GM13977 (cell line): ENCODE data around the gene USPL1.
"Not testable (repeated sequence)": the region's sequence is repeated elsewhere in the genome, so short reads cannot be mapped to it uniquely, and the experiment has no call there.

ENCODE experiments used
- DNase-seq: peaks from one replicate; pipeline ENCODE4 v3.0.0; 2012; ENCODE audit warnings: low spot score
- in situ Hi-C: fragments of 300-500 bp; cut with MboI; formaldehyde crosslinking; loops from one replicate; pipeline ENCODE4 v1.12.0; 2022; ENCODE audit warnings: low sequenced_read_pairs, low pct_unique_long_range_greater_than_20kb, mixed read lengths, inconsistent platforms; ENCODE audit not compliant: unreplicated experiment
- TF ChIP-seq, protein P1 (sequence below): IDR thresholded peaks from 2 replicates; pipeline ENCODE4 v1.5.1; 2012; ENCODE audit warnings: mild to moderate bottlenecking, control low read depth; ENCODE audit not compliant: insufficient read depth; ENCODE audit errors: extremely low read depth, missing control alignments

Gene USPL1

DNA sequence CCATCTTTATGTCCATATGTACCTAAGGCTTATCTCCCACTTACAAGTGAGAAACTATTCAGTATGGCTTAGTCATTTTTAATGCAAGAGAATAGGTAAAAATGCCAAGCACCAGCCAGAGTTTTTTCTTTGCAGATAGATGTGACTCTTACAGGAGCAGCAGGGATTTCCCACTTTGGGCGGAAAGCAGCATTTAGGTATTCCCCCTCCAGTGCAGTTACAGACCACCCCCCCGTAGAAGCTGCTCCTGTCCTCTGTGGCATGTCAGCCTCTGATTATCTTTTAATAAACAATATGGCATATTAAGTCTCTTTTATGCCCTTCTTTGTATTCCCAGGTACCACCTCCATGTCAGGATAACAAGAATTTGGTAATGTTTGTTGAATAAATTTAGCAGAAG lies 24.7 kb upstream of the USPL1 start:
- DNase-seq = peak; percentile 37
- in situ Hi-C loops = no loop called here
- TF ChIP-seq, protein P1, sequence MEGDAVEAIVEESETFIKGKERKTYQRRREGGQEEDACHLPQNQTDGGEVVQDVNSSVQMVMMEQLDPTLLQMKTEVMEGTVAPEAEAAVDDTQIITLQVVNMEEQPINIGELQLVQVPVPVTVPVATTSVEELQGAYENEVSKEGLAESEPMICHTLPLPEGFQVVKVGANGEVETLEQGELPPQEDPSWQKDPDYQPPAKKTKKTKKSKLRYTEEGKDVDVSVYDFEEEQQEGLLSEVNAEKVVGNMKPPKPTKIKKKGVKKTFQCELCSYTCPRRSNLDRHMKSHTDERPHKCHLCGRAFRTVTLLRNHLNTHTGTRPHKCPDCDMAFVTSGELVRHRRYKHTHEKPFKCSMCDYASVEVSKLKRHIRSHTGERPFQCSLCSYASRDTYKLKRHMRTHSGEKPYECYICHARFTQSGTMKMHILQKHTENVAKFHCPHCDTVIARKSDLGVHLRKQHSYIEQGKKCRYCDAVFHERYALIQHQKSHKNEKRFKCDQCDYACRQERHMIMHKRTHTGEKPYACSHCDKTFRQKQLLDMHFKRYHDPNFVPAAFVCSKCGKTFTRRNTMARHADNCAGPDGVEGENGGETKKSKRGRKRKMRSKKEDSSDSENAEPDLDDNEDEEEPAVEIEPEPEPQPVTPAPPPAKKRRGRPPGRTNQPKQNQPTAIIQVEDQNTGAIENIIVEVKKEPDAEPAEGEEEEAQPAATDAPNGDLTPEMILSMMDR = no peak

DNA sequence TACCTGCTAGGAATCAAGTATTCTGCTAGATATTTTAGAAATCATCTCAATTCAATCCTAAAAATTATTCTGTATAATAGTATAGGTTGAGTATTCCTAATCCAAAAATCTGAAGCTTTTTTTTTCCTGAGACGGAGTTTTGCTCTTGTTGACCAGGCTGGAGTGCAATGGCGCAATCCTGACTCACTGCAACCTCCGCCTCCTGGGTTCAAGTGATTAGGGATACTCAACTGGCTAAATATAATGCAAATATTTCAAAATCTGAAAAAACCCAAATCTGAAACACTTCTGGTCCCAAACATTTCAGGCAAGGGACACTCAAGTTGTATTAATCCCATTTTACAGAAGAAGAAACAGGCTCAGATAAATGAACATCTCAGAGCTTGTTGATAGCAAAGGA lies 17.2 kb upstream of the USPL1 start:
- TF ChIP-seq, protein P1 = no peak
- in situ Hi-C loops = no loop called here

DNA sequence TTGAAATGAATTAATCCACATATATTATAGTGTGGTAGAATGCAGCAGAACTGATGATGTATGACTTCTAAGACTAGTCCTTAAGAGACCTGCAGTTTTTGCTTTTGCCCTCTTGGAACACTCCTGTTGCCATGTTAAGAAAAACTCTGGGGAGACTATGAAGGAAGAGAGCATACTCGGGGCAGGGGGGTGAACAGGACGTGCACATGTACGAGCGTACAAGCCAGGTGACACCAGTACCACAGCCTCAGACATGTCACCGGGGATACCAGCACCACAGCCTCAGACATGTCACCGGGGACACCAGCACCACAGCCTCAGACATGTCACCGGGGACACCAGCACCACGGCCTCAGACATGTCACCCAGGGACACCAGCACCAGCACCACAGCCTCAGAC lies 15.9 kb upstream of the USPL1 start:
- DNase-seq = no peak
- in situ Hi-C loops = no loop called here
- TF ChIP-seq, protein P1 = no peak

More for the DNA sequence above, 17.2 kb upstream of the USPL1 start:
- no peak for DNase-seq

DNA sequence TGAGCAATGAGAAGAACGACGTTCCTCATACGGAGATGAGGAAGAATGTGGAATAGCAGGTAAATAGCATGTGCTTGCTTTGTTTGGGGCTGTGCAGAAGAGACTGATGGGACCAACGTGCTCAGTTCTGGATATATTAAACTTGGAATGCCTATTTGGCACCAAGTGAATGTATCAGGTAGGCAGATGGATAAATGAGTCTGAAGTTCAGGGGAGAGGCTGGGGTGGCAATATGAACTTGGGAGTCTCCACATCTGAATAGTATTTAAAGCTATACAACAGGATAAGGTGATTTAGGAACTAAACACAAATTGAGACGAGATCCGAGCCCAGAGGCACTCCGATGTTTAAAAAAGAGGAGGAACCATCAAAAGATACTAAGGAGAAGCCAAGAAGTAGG lies 12.7 kb upstream of the USPL1 start:
- TF ChIP-seq, protein P1 = no peak
- in situ Hi-C loops = no loop called here
- DNase-seq = no peak

DNA sequence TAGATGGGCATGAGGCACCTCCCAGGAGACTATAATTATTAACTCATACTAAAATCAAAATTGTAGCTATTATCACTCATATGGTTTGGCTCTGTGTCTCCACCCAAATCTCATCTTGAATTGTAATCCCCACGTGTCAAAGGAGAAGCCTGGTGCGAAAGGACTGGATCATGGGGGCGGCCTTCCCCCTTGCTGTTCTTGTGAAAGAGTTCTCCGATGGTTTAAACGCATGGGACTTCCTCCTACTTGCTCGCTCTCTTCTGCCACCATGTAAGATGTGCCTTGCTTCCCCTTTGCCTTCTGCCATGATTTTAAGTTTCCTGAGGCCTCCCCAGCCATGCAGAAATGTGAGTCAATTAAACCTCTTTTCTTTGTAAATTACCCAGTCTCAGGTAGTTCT lies 10.5 kb upstream of the USPL1 start:
- DNase-seq, in situ Hi-C loops: not testable (repeated sequence)

DNA sequence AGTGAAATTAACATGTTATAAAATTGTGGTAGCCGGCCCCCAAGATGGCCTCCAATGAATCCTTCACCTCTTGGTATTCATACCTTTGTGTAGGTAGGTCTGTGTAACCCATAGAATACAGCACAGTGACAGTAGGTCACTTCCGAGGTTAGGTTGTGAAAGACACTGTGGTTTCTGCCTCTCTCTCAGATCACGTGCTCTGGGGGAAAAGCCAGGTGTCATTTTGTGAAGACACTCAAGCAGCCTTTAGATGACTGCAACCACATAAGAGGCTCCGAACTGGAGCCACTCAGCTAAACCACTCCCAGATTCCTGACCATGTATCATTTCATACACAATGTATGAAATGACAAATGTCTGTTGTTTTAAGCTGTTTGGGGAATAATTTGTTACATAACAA lies 9.8 kb upstream of the USPL1 start:
- in situ Hi-C loops = no loop called here
- DNase-seq = peak; percentile 77
- TF ChIP-seq, protein P1 = no peak

DNA sequence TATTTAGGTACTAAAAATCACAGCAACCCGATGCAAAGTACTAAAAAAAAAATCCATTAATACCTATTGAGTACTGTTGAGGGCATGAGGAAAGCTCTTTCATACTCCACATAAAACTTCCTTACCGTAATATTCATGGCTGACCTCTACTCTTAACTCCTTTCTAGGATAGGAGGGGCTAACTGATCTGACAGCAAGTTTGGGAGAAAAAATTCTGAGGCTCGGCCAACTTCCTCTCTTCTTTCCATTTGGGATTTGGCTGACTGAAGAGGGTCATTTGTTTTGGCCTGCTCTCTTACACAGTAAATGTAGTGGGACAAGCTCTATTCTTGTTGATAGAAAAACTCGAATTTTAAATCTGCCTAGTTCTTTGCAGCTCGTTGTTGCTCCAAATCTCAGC lies 9.4 kb upstream of the USPL1 start:
- in situ Hi-C loops = no loop called here
- TF ChIP-seq, protein P1 = no peak
- no peak for DNase-seq
